ENCODE data around the gene DISC1. TPM values are rescaled to one million over a fixed set of nuclear protein-coding genes. Genes with fewer than 3 reads are reported as not detected.

Gene DISC1
- total RNA-seq, 1 donor from 2014 or later: 13.6 TPM

DNA sequence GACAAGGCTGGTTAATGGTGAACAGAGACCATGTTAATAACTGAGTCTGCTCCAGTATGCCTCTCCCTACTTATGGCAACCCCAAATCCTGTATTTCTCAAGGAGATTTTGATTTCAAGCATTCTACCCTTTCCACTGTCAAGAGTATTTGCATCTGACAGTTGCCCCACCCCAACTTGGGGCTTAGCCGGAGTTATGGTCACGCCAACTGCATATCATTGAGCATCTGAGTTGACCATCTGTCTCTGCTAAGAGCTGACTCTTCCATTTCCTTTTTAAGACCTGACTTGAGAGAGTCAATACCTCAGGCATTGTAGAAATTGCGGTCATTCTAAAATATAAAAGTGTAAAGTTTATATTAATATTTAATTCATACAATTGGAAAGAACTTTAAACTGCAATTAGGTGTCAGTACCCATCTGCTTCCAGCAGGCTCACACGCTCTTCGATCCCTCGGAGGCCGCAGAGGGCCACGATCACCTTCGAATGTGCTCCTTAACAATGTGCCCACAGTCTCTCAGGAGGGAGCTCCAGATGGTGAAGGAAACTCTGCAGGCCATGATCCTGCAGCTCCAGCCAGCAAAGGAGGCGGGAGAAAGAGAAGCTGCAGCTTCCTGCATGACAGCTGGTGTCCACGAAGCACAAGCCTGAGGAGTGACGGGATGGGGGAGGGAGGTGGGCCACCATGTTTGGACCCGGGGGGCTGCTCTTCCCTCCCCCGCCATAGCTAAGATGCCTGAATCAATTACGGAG, 409.8 kb downstream of the DISC1 start:
- H3K36me3 ChIP-seq: no peaks in the 10 kb centered on the region
- H3K27me3 ChIP-seq (ENCODE audit: low read depth): no peaks in the 10 kb centered on the region
- TF ChIP-seq CTCF (IDR thresholded peaks at IDR 0.05): no peak
- no peaks in the 10 kb centered on the region for H3K9me3 ChIP-seq
- ATAC-seq: no peak
- H3K27ac ChIP-seq: no peak overlapping the region
- H3K4me3 ChIP-seq: no peak overlapping the region
- no peak for DNase-seq
- intact Hi-C loops (cut with DNase I): no loop called here
- no peaks in the 10 kb centered on the region for H3K4me1 ChIP-seq

- ATAC-seq (no peak), DNase-seq (no peak)
- intact Hi-C loops (cut with DNase I): no loop called here
- no peak overlapping the region for H3K4me3 ChIP-seq
- no peaks in the 10 kb centered on the region for H3K36me3 ChIP-seq
- no peaks in the 10 kb centered on the region for H3K4me1 ChIP-seq
- no peak overlapping the region for H3K27ac ChIP-seq
- H3K27me3 ChIP-seq (ENCODE audit: low read depth): no peaks in the 10 kb centered on the region
- TF ChIP-seq CTCF (IDR thresholded peaks at IDR 0.05): no peak
- H3K9me3 ChIP-seq: no peaks in the 10 kb centered on the region
These were observed 411.3 kb downstream of the DISC1 start for GRCh38 chr1:232037774-232038388.

DNA sequence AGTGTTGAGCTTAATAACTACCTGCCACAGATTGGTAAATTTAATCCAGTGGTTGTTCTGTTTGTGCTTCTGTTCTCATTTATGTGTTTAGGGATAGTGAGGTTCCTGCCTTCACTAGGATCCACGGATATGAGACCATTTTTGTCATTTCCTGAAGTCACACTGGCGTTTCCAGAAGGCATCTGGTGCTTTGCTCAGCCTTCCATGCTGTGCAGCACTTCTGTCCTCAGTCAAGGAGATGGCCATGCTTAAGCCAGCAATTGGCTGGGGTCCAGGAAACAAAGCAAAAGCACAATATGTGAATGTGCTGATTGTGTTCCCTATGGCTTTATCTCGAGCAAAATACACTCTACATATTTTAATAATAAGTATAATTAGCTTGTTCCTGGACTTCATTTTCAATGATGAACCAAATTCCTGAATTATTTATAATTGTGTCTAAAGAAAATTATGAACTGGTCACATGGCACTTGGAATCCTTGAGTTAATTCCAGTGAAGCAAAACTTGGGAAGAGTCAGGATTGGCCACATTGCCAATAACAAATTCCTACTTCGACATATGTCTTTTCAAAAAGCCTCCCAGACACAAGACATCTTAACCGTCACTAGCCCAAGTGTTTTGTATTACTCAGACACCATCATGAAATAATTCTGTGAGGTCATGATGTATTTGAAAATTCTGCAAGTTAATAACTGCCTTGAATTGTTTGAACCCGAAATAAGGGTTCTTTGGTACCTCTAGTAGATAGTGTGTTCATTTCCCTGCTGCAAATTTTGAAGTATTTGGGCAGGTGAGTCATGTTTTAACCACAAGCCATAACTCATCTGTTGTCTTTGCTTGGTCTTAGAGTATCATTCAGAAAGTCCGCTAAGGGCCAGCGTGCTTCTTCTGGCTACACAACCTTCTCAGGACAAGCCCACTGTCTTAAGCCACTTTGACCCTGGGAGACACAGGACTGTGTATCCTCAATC, 412.4 kb downstream of the DISC1 start:
- H3K9me3 ChIP-seq: no peaks in the 10 kb centered on the region
- no peak for DNase-seq
- H3K27me3 ChIP-seq (ENCODE audit: low read depth): no peaks in the 10 kb centered on the region
- intact Hi-C loops (cut with DNase I): no loop called here
- H3K27ac ChIP-seq: no peak overlapping the region
- ATAC-seq: no peak
- TF ChIP-seq CTCF (IDR thresholded peaks at IDR 0.05): no peak
- no peaks in the 10 kb centered on the region for H3K4me1 ChIP-seq
- H3K36me3 ChIP-seq: no peaks in the 10 kb centered on the region
- no peak overlapping the region for H3K4me3 ChIP-seq

DNA sequence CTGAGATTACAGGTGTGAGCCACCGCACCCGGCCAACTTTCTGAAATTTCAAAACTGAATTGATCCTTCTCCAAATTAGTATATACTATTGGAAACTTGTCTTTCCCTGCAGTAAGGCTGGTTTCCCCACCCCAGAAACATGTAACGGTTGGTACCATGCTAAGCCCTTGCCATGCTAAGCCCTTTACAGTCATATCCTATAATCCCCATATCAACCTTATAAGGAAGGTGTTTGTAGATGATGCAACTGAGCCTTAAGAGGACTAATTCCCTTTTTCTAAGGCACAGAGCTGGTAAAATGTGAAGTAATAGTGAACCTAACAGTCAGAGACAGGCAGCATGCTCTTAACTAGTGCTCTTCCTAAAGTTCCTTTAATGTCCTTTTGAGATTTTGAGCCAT, 413.7 kb downstream of the DISC1 start:
- Histone ChIP-seq H3K27me3 (ENCODE audit: low read depth) (no peaks in the 10 kb centered on the region), H3K4me3 (no peak overlapping the region), H3K36me3 (no peaks in the 10 kb centered on the region), H3K9me3 (no peaks in the 10 kb centered on the region), H3K27ac (no peak overlapping the region), H3K4me1 (no peaks in the 10 kb centered on the region)
- intact Hi-C loops (cut with DNase I): no loop called here
- DNase-seq: no peak
- ATAC-seq: no peak
- no peak for TF ChIP-seq CTCF (IDR thresholded peaks at IDR 0.05)

DNA sequence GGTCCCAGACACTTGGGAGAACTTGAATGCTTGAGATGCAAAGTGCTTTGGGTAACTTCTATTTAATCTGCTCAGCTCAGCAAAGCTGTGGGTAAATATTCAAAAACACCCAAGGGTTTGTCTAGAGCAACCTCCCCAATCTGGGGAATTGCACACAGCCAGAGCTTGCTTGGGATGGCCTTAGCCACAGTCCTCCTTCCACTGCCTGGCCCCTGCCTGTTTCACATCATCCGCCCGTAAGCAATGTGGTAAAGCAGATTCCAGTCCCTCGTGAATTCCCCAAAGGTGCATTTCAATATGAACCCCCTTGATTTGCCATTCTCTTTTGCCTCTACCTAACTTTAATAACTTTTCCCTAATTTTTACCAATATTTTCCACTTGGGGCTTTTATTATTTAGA, 418.1 kb downstream of the DISC1 start:
- no peak for TF ChIP-seq CTCF (IDR thresholded peaks at IDR 0.05)
- DNase-seq (no peak), ATAC-seq (no peak)
- Histone ChIP-seq H3K4me1 (no peaks in the 10 kb centered on the region), H3K4me3 (no peak overlapping the region), H3K27ac (no peak overlapping the region), H3K27me3 (ENCODE audit: low read depth) (no peaks in the 10 kb centered on the region), H3K9me3 (no peaks in the 10 kb centered on the region), H3K36me3 (no peaks in the 10 kb centered on the region)
- intact Hi-C loops (cut with DNase I): no loop called here

Data from lower lobe of right lung (tissue), 2 donors.